Cardiac fibroblast (primary cell): Measurements from ENCODE around the gene LSS.
A peak's percentile ranks its signal among the peaks of the same experiment; 100 is the strongest.

ENCODE experiments used
- DNase-seq, 2 donors: peaks; one replicate each; pipeline versions ENCODE4 v3.0.0 to v3.0.0-alpha.2; 2010; ENCODE audit warnings: low read depth in 2 of 2
- H3K4me3 ChIP-seq, 2 donors: replicated peaks in 1 of 2; 1 replicate in 1 of 2; 2 replicates in 1 of 2; pipeline ENCODE4 v1.5.1; 2011; ENCODE audit warnings: low read depth in 2 of 2, low read length in 2 of 2, mild to moderate bottlenecking in 2 of 2, moderate library complexity in 1 of 2
- CTCF ChIP-seq: IDR thresholded peaks from one replicate; pipeline ENCODE4 v1.5.1; 2011; ENCODE audit warnings: low read depth, mild to moderate bottlenecking, low read length, inconsistent platforms

LSS gene

GRCh38 chr21:46239817-46240325 is 11.3 kb upstream of the LSS start:
- no peak for TF ChIP-seq CTCF
- no peak overlapping the region for H3K4me3 ChIP-seq
- no peak for DNase-seq

- DNase-seq: no peak
- no peak for TF ChIP-seq CTCF
- no peak overlapping the region for H3K4me3 ChIP-seq
Measured at GRCh38 chr21:46237474-46237873, 8.9 kb upstream of the LSS start.

- H3K4me3 ChIP-seq: no peak overlapping the region
- TF ChIP-seq CTCF: no peak
- no peak for DNase-seq
Measured at GRCh38 chr21:46234436-46234950, 5.9 kb upstream of the LSS start.

- no peak for TF ChIP-seq CTCF
- peak overlapping the region; percentile 65 to 66 for H3K4me3 ChIP-seq
- no peak for DNase-seq
Measured at GRCh38 chr21:46229923-46230260, 1.3 kb upstream of the LSS start.

- peak overlapping the region; percentile 65 to 66 for H3K4me3 ChIP-seq
- TF ChIP-seq CTCF: peak; percentile 43
- no peak for DNase-seq
Measured at GRCh38 chr21:46229133-46229922, 754 bp upstream of the LSS start.

GRCh38 chr21:46227811-46228344 is 696 bp downstream of the LSS start:
- peak overlapping the region; percentile 76 to 91 for H3K4me3 ChIP-seq
- no peak for DNase-seq
- no peak for TF ChIP-seq CTCF
